OCI-LY1 (cell line): ENCODE measurements around the gene FEZ2.

Experiments used
- H2AFZ ChIP-seq: fragments of 200-600 bp; sonication (generic), shearing (Covaris generic); 2 replicates; pipeline ENCODE4 v1.6.0; 2014; ENCODE audit warnings: antibody characterized with exemption, mild to moderate bottlenecking, low read length
- H3F3A ChIP-seq: fragments of 200-600 bp; sonication (generic), shearing (Covaris generic); 2 replicates; pipeline ENCODE4 v1.6.0; 2014; ENCODE audit warnings: mild to moderate bottlenecking, antibody characterized with exemption, low read length, moderate library complexity; ENCODE audit not compliant: insufficient read depth
- H3K27ac ChIP-seq: fragments of 200-600 bp; sonication (generic); 2 replicates; pipeline ENCODE4 v1.5.1; 2014; ENCODE audit warnings: low read length, mixed run types, mild to moderate bottlenecking, low read depth; ENCODE audit not compliant: poor library complexity, severe bottlenecking
- H3K27me3 ChIP-seq: fragments of 200-600 bp; sonication (generic); 2 replicates; pipeline ENCODE4 v1.6.0; 2014; ENCODE audit warnings: antibody characterized with exemption, mild to moderate bottlenecking, low read length, moderate library complexity; ENCODE audit not compliant: insufficient read depth
- H3K36me3 ChIP-seq: fragments of 200-600 bp; sonication (generic); 2 replicates; pipeline ENCODE4 v1.6.1; 2014; ENCODE audit warnings: mild to moderate bottlenecking, antibody characterized with exemption, low read length, moderate library complexity, mixed read lengths; ENCODE audit not compliant: insufficient read depth
- H3K4me1 ChIP-seq: fragments of 200-600 bp; sonication (generic); 2 replicates; pipeline ENCODE4 v1.5.1; 2014; ENCODE audit warnings: mild to moderate bottlenecking, low read length, moderate library complexity; ENCODE audit not compliant: insufficient read depth, severe bottlenecking
- H3K4me2 ChIP-seq: fragments of 200-600 bp; sonication (generic), shearing (Covaris generic); 2 replicates; pipeline ENCODE4 v1.6.1; 2014; ENCODE audit warnings: low read length
- H3K4me3 ChIP-seq: fragments of 200-600 bp; sonication (generic); 2 replicates; pipeline ENCODE4 v1.5.1; 2014; ENCODE audit warnings: low read length, low read depth, mild to moderate bottlenecking, mixed read lengths; ENCODE audit not compliant: poor library complexity, severe bottlenecking
- H3K79me2 ChIP-seq: fragments of 200-600 bp; shearing (Covaris generic); 2 replicates; pipeline ENCODE4 v1.6.1; 2016; ENCODE audit warnings: mixed run types, low read length, mixed read lengths; ENCODE audit not compliant: insufficient read depth
- H3K9ac ChIP-seq: fragments of 200-600 bp; sonication (generic), shearing (Covaris generic); 2 replicates; pipeline ENCODE4 v1.6.1; 2014; ENCODE audit warnings: mild to moderate bottlenecking, low read length, mixed read lengths
- H3K9me2 ChIP-seq: fragments of 200-600 bp; sonication (generic), shearing (Covaris generic); 2 replicates; pipeline ENCODE4 v1.6.1; 2014; ENCODE audit warnings: low read depth, mild to moderate bottlenecking, low read length, mixed read lengths
- H3K9me3 ChIP-seq: fragments of 200-600 bp; shearing (Covaris generic); 2 replicates; pipeline ENCODE4 v1.6.1; 2014; ENCODE audit warnings: low read length, mixed read lengths
- H4K20me1 ChIP-seq: fragments of 200-600 bp; sonication (generic), shearing (Covaris generic); 2 replicates; pipeline ENCODE4 v1.6.0; 2016; ENCODE audit warnings: mild to moderate bottlenecking, low read length; ENCODE audit not compliant: insufficient read depth
- CTCF ChIP-seq: fragments of 200-600 bp; sonication (generic), shearing (Covaris generic); IDR thresholded peaks from 2 replicates; pipeline ENCODE4 v1.5.1; 2017; ENCODE audit warnings: mild to moderate bottlenecking, antibody characterized with exemption, low read length, moderate library complexity, mixed read lengths
- EZH2 ChIP-seq: fragments of 200-600 bp; sonication (generic), shearing (Covaris generic); IDR thresholded peaks from 2 replicates; pipeline ENCODE4 v1.8.0; 2017; ENCODE audit warnings: borderline replicate concordance, mixed run types, mild to moderate bottlenecking, antibody characterized with exemption, low read length, moderate library complexity, mixed read lengths

The FEZ2 gene

GRCh38 chr2:36547906-36548305, 50.1 kb downstream of the FEZ2 start:
- no peaks in the 10 kb centered on the region for H3K79me2 ChIP-seq
- no peaks in the 10 kb centered on the region for H3K9me3 ChIP-seq
- H4K20me1 ChIP-seq: no peaks in the 10 kb centered on the region
- no peaks in the 10 kb centered on the region for H3K9me2 ChIP-seq
- peaks cover 33% of the 10 kb centered on the region for H3K36me3 ChIP-seq
- no peak overlapping the region for H3K9ac ChIP-seq
- H3K27ac ChIP-seq: no peak overlapping the region
- H3F3A ChIP-seq: no peaks in the 10 kb centered on the region
- H3K4me1 ChIP-seq: no peaks in the 10 kb centered on the region
- H2AFZ ChIP-seq: no peak overlapping the region
- no peak overlapping the region for H3K4me2 ChIP-seq
- TF ChIP-seq EZH2: no peak
- H3K27me3 ChIP-seq: no peaks in the 10 kb centered on the region
- H3K4me3 ChIP-seq: no peak overlapping the region

GRCh38 chr2:36545871-36546416, 52.0 kb downstream of the FEZ2 start:
- TF ChIP-seq CTCF (no peak), EZH2 (no peak)
- Histone ChIP-seq H3K27ac (no peak overlapping the region), H3K9me2 (no peaks in the 10 kb centered on the region), H4K20me1 (no peaks in the 10 kb centered on the region), H3K4me3 (no peak overlapping the region), H3K9me3 (no peaks in the 10 kb centered on the region), H3K36me3 (peaks cover 18% of the 10 kb centered on the region; the same call in 1 of the 2 replicates), H3K4me2 (no peak overlapping the region), H2AFZ (no peak overlapping the region), H3F3A (no peaks in the 10 kb centered on the region), H3K9ac (no peak overlapping the region), H3K4me1 (no peaks in the 10 kb centered on the region), H3K27me3 (no peaks in the 10 kb centered on the region), H3K79me2 (no peaks in the 10 kb centered on the region)

GRCh38 chr2:36544638-36545338, 53.2 kb downstream of the FEZ2 start:
- Histone ChIP-seq H3K27ac (no peak overlapping the region), H3K27me3 (no peaks in the 10 kb centered on the region), H2AFZ (no peak overlapping the region), H3F3A (no peaks in the 10 kb centered on the region), H3K9ac (no peak overlapping the region), H3K9me3 (no peaks in the 10 kb centered on the region), H3K4me3 (no peak overlapping the region), H3K4me1 (no peaks in the 10 kb centered on the region), H3K79me2 (no peaks in the 10 kb centered on the region), H3K4me2 (no peak overlapping the region), H3K9me2 (no peaks in the 10 kb centered on the region), H3K36me3 (peaks cover 13% of the 10 kb centered on the region; the same call in 1 of the 2 replicates), H4K20me1 (no peaks in the 10 kb centered on the region)
- TF ChIP-seq CTCF (no peak), EZH2 (no peak)
